GM21825 (cell line): ENCODE data around the gene PRKRIP1.
"Not testable (repeated sequence)": the region's sequence is repeated elsewhere in the genome, so short reads cannot be mapped to it uniquely, and the experiment has no call there.

Experiments
- ATAC-seq: cut with Tn5 transposase; IDR thresholded peaks from one replicate; pipeline ENCODE4 v1.9.1; 2021; ENCODE audit warnings: mild to moderate bottlenecking, moderate library complexity; ENCODE audit not compliant: unreplicated experiment

PRKRIP1 gene, protein sequence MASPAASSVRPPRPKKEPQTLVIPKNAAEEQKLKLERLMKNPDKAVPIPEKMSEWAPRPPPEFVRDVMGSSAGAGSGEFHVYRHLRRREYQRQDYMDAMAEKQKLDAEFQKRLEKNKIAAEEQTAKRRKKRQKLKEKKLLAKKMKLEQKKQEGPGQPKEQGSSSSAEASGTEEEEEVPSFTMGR

DNA sequence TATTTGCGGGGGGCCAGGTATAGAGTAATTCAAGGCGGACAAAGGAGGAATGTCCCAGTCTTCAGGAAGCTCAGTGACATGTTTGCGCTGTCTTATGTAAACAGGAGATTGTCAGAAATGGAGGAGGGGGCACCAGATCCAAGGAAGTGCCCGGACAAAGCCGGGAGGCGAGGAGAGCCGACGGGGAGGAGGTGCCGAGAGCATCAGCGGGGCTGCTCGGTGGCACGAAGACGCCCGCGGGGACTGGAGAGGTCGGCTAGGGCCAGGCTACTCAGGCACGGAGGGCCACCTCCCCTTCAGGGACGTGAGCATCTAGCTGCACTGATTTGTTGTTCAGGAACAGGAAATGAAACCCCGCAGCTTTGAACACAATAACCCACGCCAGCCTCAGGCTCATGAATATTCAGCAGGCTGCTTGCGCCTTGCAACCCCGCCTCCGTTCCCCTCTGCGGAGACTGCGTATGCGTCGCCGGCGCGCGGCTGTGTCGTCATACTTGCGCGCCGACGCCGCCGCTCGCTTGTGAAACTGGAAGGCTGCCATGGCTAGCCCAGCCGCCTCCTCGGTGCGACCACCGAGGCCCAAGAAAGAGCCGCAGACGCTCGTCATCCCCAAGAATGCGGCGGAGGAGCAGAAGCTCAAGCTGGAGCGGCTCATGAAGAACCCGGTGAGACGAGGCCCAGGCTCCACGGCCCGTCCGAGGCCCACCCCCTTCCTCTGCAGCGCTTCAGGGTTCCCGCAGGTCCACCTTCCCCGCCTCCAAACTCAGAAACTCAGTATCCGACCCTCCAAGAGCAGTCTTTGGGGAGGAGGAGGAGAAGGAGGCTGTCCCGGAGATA, at the start of gene PRKRIP1:
Gene PRKRIP1, plus strand, starts transcription at position 491 of the 837 bp plus-strand sequence. Its CDS starts 49 bp downstream, at position 540.
- peak; percentile 96 for ATAC-seq

DNA sequence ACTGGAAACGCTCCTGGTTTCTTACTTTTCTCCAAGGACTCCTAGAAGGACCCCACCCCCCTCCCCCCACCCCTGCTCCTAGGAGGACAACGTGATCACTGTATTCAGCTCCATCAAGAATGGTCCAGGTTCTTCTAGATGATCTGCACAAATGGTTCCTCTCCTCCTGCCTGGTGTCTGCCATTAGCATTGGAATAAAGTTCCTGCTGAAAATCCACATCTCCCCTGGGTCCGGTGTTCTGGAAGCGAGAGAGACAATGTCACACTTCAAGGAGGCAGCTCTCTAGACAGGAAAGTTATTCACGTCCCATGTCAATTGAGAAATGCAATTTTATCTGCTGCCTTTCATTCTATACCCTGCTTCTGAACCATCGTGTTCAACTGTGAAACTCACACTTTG, 49.2 kb upstream of the PRKRIP1 start:
- not testable (repeated sequence) for ATAC-seq

DNA sequence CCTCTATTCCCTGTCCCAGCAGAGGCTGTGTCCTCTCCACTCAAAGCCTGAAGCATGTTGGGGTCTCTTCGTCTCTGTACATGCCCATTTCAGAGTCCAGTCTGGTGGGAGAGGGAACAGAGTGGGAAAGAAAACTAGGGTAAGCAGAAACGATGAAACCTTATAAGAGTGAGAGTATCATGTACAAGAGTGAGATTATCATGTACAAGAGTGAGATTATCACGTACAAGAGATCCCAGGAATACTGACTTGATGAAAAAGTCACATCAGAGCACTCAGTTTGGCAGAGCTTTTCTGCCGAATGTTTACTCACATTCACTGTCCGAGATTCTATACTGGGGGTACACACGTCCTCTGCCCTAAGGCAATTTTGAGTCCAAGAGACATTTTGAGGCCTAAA, 39.8 kb upstream of the PRKRIP1 start, which contains the start of gene SPDYE6:
Gene SPDYE6, minus strand, starts transcription at position 101 of the 400 bp plus-strand sequence. CDS start 421 bp downstream, outside the sequence.
- not testable (repeated sequence) for ATAC-seq

DNA sequence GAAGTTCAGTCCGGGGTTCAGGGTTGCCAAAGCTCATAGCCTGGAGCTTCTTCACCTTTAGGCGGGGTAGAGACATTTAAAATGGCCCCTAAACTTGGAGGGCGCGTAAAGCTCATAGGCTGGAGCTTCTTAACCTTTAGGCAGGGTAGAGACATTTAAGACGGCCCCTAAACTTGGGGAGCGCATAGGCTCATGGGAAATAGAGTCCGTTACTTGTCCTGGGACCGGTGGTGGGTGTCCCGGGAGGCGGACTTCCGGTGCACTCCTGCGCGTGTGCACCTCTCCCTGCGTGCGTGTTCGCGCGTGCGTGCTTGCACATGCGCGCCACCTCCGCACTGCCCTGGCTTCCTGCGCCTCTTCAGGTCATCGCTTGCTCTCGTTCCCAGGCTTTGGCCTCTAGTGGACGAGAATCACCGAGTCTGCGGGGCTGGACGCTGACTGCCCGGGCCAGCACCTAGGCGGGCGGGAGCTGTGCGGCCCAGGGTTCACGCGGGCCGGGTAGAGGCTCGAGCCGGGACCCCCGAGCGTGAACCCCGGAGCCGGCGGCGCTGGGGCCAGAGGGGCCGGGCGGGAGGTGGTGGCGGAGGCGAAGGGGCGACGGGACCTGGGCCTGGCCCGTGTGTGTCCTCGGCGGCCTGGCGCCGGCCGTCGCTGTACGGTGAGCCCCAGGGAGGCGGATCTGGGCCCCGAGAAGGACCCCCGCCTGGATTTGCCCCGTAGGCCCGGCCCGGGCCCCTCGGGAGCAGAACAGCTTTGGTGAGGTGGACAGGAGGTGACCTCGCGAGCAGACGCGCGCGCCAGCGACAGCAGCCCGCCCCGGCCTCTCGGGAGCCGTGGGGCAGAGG, 32.4 kb upstream of the PRKRIP1 start:
- ATAC-seq: peak; percentile 99

DNA sequence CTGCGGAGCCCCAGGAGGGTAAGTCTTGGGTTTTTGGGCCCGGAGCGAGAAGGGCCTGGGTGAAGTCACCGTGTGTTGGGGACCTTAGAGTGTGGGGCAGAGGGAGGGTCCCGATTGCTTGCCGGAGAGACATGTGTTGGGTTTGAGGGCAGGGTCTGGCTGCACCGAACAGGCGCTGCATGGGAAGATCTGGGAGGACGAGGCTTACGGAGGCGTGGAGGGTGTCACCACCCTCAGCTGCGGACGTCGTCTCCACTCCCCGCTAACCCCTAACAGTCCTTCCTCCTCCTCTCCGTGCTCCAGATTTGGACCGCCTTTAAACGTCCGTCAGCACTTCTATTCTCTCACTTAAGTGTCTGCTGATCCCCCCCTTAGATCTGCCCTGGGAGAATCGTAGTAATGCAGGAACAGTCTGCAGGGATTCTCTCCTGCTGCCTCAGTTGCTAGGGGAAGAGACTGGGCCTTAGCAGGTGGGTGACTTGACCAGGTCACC, 31.7 kb upstream of the PRKRIP1 start:
- not testable (repeated sequence) for ATAC-seq

DNA sequence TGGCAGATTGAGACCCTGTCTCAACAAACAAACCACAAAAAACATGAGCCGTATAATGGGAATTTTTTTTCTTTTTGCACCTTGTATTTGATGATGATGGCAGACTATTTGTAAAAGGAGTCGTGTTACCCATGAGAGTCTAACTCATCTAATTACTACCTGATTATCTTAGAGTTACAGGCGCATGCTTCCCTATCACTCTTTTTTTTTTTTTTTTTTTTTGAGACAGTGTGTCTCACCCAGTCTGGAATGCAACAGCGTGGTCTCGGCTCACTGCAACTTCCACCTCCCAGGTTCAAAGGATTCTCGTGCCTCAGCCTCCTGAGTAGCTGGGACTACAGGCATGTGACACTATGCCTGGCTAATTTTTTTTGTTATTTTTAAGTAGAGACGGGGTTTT, 30.8 kb upstream of the PRKRIP1 start:
- not testable (repeated sequence) for ATAC-seq

DNA sequence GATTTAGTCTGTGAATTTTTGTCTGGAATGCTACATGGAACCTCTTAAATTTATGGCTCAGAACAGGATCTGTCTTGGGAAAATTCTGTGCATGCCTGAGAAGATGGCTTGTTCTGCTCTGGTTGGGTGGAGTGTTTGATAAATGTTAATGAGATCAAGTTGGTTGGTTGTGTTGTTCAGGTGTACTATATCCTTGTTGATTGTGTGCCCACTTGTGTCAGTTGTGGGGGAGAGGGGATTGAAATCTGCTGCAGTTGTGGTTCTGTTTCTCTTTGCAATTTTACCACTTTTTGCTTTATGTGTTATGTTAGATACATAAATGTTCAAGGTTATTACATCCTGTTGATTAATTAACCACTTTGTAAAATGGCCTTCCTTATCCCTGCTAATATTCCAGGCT, 26.1 kb upstream of the PRKRIP1 start:
- not testable (repeated sequence) for ATAC-seq

DNA sequence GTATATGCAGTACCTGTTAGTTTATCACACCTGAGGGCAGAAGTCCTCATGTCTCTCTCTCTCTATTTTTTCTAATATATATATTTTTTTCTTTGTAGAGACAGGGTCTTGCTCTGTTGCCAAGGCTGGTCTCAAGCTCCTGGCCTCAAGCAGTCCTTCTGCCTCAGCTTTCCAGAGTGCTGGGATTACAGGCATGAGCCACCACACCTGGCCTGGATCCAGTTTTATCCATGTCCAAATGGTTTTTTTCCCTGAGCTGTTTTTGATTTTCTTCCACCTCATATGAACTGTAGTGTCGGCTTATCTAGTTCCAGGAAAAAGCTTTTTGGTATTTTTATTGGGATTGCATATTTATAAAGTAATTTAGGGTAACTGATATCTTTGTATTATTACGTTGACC, 23.4 kb upstream of the PRKRIP1 start:
- ATAC-seq: not testable (repeated sequence)

DNA sequence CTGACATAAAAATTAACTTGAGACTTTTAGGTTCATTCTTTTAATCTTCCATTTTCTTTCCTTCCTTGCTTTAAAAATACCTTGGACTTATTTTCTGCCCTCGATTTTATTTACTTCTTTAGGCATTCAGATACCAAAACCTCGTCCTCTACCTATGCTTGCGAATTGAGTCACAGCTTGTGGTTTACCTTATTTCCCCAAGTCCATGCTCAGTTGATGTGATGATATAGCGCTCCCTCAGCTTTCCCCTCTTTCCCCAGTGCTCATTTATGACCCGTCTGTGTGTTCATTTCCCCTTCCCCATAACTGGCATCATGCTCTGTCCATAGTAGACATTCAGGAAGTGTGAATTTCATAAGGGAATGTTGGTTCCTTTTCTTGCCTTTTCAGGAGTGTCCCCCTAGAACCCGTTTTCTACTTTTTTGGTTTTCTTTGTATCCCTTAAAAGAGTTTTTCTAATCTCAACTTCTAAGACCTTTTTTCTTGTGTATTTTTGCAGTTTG, 19.1 kb upstream of the PRKRIP1 start:
- no peak for ATAC-seq

DNA sequence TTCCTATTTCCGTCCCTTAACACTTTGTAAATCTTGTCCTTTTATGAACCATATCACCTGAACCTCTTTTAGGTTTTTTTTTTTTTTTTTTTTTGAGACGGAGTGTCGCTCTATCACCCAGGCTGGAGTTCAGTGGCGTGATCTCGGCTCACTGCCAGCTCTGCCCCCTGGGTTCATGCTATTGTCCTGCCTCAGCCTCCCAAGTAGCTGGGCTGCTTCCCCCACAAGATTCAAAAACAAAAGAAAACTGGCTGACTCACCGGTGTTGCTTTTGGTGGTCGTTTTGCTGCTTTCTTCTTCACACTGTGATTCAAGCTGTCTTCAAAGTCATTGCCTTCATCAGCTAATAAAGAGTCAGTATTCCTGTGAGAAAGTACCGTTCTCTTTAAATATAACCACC, 15.3 kb upstream of the PRKRIP1 start:
- not testable (repeated sequence) for ATAC-seq

DNA sequence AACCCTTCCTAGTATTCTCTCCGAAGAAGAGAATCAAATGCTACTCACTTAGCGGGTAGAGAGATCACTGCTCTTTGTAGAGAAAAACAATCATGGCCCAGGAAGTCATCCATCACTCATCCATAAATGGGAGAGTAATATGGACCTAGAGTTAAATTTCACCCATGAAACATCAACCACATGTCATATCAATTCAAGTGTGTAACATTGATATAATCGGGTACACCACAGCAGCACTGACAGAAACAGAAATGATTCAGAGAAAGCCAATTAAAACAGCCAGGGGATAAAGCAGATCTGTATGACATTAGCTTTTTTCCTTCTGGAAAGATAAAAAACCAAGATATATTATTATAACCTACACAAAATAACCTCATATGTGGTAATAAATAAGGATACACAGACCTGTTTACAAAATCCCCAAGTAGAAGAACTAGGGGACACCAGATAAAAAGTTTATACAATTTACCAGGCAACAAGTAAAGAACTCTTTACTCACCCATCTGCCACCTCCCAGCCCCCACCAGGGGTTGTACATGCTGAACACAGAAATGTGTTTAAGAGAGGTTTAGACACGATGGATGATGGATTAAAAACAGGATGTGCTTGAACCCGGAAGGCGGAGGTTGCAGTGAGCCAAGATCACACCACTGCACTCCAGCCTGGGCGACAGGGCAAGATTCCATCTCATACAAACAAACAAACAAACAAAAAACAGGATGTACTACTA, 14.3 kb upstream of the PRKRIP1 start:
- not testable (repeated sequence) for ATAC-seq

DNA sequence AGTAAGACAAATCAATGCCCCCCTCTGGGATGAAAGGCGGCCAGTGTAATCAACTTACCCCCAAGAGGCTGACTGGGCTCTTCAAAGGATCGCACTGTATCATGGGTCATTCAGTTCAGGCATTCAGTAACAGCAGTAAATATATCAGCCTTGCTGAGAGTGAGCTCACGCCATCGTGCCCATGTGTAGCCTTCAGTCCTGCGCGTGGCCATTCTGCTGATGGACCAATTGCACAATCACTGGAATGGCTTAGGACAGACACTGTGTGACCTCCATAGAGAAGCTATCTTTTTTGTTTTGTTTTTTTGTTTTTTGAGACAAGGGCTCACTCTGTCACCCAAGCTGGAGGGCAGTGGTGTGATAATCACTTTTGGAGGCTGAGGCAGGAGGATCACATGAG, 9.1 kb upstream of the PRKRIP1 start:
- ATAC-seq: no peak

DNA sequence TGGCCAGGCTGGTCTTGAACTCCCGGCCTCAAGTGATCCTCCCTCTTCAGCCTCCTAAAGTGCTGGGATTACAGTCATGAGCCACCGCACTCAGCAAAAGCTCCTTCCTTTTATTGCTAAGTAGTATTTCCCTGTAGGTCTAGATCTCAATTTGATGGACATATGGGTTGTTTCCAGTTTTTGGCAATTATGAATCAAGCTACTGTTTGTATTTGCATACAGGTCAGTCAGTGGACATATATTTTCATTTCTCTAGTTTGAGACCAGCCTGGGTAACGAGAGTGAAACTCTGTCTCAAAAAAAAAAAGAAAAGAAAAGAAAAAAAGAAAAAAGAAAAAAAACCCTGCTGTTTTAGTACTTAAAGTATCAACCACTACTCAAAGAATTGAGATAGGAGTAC, 6.4 kb upstream of the PRKRIP1 start:
- no peak for ATAC-seq

DNA sequence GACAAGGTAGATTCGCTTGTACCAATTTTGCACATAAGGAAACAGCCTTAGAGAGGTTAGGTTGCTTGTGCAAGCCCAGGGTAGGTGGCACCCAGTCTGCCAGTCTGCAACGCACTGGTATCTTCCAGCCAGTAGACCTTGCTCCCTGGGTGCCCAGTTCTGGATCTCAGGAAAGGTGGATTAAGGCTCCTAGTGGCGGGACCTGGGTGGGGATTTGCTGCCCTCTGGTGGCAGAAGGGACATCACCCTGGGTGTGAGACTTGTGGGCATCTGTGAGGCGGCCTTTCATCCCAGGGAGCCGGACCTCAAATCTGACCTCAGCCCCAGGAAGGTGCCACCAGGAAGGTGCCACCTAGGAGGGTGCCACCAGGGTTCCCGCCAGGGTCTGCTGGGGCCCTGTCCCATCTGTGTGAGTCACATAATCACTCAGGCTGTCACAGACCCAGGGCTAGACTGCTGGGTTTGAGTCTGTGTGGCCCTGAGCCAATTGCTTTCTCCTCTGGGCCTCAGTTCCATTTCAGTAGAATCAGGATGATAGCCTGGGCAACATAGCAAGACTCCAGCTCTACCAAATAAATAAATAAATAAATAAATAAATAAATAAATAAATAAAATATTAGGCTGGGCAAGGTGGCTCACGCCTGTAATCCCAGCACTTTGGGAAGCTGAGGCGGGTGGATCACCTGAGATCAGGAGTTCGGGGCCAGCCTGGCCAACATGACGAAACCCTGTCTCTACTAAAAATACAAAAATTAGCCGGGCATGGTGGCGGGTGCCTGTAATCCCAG, 5.3 kb upstream of the PRKRIP1 start:
- ATAC-seq: no peak

DNA sequence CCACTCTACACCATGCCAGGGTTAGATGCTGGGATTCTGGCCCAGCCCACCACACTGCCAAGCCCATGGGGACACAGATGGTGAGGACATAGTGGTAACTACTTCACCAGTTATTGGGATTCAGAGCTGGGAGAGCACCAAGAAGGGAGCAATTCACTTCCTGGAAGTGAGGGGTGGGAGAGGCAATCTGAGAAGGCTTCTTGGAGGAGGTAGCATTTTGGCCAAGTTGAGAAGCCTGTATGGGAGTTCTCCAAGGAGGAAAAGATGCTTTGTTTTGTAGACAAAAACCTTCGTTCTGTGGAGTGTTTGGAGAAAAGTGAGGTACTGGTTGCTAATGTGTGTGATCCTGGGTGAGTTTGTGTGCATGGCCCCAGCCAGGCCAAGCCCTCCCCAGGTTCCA, 3.8 kb upstream of the PRKRIP1 start:
- no peak for ATAC-seq

DNA sequence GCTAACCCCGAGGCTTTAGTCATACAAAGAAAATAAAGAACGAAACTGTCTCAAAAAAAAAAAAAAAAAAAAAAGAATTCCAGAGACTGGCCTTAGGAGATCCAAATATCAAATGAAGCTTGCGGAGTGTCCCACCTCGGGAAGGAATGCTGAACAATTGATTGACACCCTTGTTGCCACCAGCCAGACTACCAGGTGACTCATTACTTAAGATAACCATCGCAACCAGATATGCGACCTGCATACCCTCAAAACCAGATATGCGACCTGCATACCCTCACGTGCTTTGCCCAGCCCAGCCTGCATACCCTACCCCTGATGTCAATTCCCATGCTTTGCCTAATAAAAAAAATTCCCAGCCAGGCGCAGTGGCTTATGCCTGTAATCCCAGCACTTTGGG, 2.7 kb upstream of the PRKRIP1 start:
- no peak for ATAC-seq

DNA sequence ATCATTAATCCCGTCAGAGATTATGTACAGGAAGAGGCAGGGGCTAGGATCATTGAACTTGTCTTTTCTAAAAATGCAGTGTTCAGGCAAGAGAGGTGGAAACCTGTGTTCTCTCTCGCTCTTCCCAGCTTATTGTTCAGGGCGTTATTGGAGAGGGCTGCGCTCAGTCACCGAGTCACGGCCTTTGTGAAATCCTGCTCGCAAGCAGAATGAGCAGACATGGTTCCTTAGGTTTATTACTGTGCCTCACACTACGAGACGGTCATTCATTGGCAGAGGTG, 631 bp upstream of the PRKRIP1 start:
- no peak for ATAC-seq

DNA sequence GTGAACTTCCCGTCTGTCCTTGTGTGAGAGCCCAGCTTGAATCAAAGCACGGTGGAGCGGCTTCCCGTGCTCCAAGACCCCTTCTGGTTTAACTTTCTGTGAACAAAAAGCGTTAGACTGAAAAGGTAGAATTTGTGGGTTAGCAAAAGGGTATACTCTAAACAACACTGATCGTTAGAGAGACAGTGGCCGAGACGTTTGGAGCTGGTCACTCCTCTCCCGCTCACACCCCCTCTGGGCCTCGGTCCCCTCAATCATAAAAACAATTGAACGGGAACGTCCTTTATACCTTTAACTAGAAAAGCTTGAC, 502 bp downstream of the PRKRIP1 start:
- ATAC-seq: no peak

DNA sequence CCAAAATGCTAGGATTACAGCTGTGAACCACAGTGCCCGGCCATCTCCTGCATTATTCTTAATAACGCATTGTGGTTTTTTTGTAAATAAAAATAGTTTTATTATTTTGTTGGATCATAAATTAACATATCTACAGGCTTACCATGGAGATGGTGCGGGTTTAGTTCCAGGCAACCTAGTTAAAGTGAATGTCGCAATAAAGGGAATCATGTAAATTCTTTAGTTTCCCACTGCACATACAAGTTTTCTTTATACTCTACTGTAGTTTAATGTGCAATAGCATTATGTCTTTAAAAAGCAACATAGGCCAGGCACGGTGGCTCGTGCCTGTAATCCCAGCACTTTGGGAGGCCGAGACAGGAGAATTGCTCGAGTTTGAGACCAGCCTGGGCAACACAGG, 2.4 kb downstream of the PRKRIP1 start:
- ATAC-seq: no peak

DNA sequence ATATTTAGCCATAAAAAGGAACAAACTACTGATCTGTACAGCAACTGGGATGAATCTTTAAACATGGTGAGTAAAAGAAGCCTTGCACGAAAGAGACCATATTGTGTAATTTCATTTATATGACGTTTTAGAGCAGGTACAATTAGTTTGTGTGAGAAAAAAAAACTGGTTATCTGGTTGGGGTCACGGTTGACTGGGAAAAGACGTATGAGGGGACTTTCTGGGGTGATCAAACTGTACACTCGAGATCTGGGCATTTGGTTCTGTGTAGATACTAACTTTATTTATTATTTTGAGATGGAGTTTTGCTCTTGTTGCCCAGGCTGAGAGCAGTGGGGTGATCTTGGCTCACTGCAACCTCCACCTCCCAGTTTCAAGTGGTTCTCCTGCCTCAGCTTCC, 4.2 kb downstream of the PRKRIP1 start:
- ATAC-seq: no peak
